ENCODE measurements around the gene ENTPD6. TPM values are rescaled to one million over a fixed set of nuclear protein-coding genes. Genes with fewer than 3 reads are reported as not detected.

Gene ENTPD6
- total RNA-seq, 1 donor from 2014 or later: 44.4 TPM

GRCh38 chr20:25220021-25220730 lies 24.7 kb downstream of the ENTPD6 start:
- H3K27ac Mint-ChIP-seq: no peak overlapping the region

GRCh38 chr20:25220810-25221591 lies 25.5 kb downstream of the ENTPD6 start:
- H3K4me3 Mint-ChIP-seq: no peak overlapping the region
- ChIA-PET CTCF (no interaction called here), POLR2A (interaction anchor here (1.4 kb wide), 1 partner anchor 27 kb away, joined by 5 read pairs; the partner anchor contains the start of gene PYGB)
- intact Hi-C loops (cut with micrococcal nuclease): no loop called here
- H3K9me3 Mint-ChIP-seq: no peaks in the 10 kb centered on the region
- H3K4me1 Mint-ChIP-seq: no peaks in the 10 kb centered on the region
- no peaks in the 10 kb centered on the region for H3K27me3 Mint-ChIP-seq
- DNase-seq: no peak
- H3K27ac Mint-ChIP-seq: peak overlapping the region; percentile 46
- peaks cover 36% of the 10 kb centered on the region for H3K36me3 Mint-ChIP-seq (ENCODE audit: low read depth)
- no peak for ATAC-seq (ENCODE audit: low read depth)
- no peak for TF ChIP-seq CTCF (IDR thresholded peaks at IDR 0.05)

More at GRCh38 chr20:25220021-25220730, 24.7 kb downstream of the ENTPD6 start:
- no peaks in the 10 kb centered on the region for H3K9me3 Mint-ChIP-seq
- no peaks in the 10 kb centered on the region for H3K4me1 Mint-ChIP-seq
- no peak for DNase-seq
- ATAC-seq (ENCODE audit: low read depth): no peak
- H3K36me3 Mint-ChIP-seq (ENCODE audit: low read depth): peaks cover 38% of the 10 kb centered on the region
- POLR2A ChIA-PET: no interaction called here
- H3K4me3 Mint-ChIP-seq: no peak overlapping the region
- intact Hi-C loops (cut with micrococcal nuclease): no loop called here
- TF ChIP-seq CTCF (IDR thresholded peaks at IDR 0.05): no peak
- CTCF ChIA-PET: no interaction called here
- no peaks in the 10 kb centered on the region for H3K27me3 Mint-ChIP-seq

GRCh38 chr20:25221592-25222460 lies 26.3 kb downstream of the ENTPD6 start:
- intact Hi-C loops (cut with micrococcal nuclease): no loop called here
- ChIA-PET CTCF (no interaction called here), POLR2A (interaction anchor here (1.4 kb wide), 1 partner anchor 26 kb away, joined by 5 read pairs; the partner anchor contains the start of gene PYGB)
- Mint-ChIP-seq H3K27ac (no peak overlapping the region), H3K27me3 (no peaks in the 10 kb centered on the region), H3K4me1 (no peaks in the 10 kb centered on the region), H3K4me3 (no peak overlapping the region), H3K36me3 (ENCODE audit: low read depth) (peaks cover 32% of the 10 kb centered on the region), H3K9me3 (no peaks in the 10 kb centered on the region)
- ATAC-seq (ENCODE audit: low read depth) (no peak), DNase-seq (no peak)
- TF ChIP-seq CTCF (IDR thresholded peaks at IDR 0.05): no peak

GRCh38 chr20:25222461-25223178 lies 27.1 kb downstream of the ENTPD6 start:
- no peak for TF ChIP-seq CTCF (IDR thresholded peaks at IDR 0.05)
- intact Hi-C loops (cut with micrococcal nuclease): no loop called here
- no peaks in the 10 kb centered on the region for H3K27me3 Mint-ChIP-seq
- no peak for DNase-seq
- POLR2A ChIA-PET: no interaction called here
- CTCF ChIA-PET: no interaction called here
- no peak overlapping the region for H3K4me3 Mint-ChIP-seq
- H3K9me3 Mint-ChIP-seq: no peaks in the 10 kb centered on the region
- no peak for ATAC-seq (ENCODE audit: low read depth)
- H3K4me1 Mint-ChIP-seq: no peaks in the 10 kb centered on the region
- peaks cover 26% of the 10 kb centered on the region for H3K36me3 Mint-ChIP-seq (ENCODE audit: low read depth)
- H3K27ac Mint-ChIP-seq: no peak overlapping the region

All from activated B cell treated with CpG ODN at 0.5 μM for 24 hours (primary cell).